Measurements from ENCODE around the gene PCP4L1.
A peak's percentile ranks its signal among the peaks of the same experiment; 100 is the strongest.

PCP4L1 gene

DNA sequence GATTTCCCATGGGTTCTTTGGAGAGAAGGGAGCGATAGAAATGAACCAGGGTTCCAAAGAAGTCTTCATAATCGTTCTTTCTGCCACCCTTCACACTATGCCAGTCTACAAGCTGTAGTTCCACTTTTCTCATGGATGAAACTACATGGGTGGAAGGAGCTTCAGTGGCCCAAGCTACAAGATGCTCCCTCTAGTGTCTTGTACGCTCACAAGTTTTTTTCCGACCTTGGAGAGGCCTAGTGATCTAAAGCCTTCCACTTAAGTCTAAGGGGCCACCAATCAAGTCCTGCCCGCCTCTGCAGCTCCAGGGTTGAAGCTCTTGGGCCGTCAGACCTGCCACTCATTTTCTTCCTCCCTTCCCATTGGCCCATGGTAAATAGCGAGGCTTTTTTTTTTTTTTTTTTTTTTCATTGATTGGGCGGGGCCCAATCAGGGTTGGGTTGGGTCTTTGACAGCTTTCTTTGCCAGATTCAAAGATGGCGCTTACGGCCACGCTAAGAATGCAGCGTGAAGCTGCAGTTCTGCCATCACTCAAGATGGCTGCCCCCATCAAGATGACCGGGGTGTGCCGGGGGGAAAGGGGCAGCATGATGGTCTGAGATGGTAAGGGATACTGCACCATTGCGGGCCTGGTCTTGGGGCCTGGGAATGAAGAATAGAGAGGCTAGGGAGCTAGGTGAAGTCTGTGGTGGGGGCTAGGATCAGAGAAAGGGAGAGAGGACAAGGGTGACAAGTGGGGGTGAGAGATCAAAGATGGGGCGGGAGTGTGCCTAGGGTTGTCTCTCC, 32.8 kb upstream of the PCP4L1 start, which contains the start of gene TOMM40L:
TSS of gene TOMM40L (plus strand) at position 527 of the 786 bp plus-strand sequence. CDS start 430 bp downstream, outside the sequence.
- Histone ChIP-seq H3K4me3 (replicated peaks; ENCODE audit: insufficient read depth, low read length) (peak within 1 kb of the TSS; percentile 86), H3K27me3 (ENCODE audit: insufficient read depth, poor library complexity, severe bottlenecking) (no peaks in the 10 kb centered on the region), H3K27ac (replicated peaks) (peak within 1 kb of the TSS; percentile 73)
- TF ChIP-seq, protein P1, sequence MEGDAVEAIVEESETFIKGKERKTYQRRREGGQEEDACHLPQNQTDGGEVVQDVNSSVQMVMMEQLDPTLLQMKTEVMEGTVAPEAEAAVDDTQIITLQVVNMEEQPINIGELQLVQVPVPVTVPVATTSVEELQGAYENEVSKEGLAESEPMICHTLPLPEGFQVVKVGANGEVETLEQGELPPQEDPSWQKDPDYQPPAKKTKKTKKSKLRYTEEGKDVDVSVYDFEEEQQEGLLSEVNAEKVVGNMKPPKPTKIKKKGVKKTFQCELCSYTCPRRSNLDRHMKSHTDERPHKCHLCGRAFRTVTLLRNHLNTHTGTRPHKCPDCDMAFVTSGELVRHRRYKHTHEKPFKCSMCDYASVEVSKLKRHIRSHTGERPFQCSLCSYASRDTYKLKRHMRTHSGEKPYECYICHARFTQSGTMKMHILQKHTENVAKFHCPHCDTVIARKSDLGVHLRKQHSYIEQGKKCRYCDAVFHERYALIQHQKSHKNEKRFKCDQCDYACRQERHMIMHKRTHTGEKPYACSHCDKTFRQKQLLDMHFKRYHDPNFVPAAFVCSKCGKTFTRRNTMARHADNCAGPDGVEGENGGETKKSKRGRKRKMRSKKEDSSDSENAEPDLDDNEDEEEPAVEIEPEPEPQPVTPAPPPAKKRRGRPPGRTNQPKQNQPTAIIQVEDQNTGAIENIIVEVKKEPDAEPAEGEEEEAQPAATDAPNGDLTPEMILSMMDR (IDR thresholded peaks at IDR 0.05; ENCODE audit: insufficient read depth, low read length), result peak; percentile 69
- TF ChIP-seq SPI1 (IDR thresholded peaks at IDR 0.05; ENCODE audit: borderline replicate concordance, low read depth), result peak; percentile 30; the same call in 1 of the 2 replicates
- TF ChIP-seq GABPA (IDR thresholded peaks at IDR 0.05; ENCODE audit: low read depth), result no peak
- TF ChIP-seq POLR2AphosphoS5 (IDR thresholded peaks at IDR 0.05; ENCODE audit: low read depth), result peak; percentile 72
- TF ChIP-seq, protein P2, sequence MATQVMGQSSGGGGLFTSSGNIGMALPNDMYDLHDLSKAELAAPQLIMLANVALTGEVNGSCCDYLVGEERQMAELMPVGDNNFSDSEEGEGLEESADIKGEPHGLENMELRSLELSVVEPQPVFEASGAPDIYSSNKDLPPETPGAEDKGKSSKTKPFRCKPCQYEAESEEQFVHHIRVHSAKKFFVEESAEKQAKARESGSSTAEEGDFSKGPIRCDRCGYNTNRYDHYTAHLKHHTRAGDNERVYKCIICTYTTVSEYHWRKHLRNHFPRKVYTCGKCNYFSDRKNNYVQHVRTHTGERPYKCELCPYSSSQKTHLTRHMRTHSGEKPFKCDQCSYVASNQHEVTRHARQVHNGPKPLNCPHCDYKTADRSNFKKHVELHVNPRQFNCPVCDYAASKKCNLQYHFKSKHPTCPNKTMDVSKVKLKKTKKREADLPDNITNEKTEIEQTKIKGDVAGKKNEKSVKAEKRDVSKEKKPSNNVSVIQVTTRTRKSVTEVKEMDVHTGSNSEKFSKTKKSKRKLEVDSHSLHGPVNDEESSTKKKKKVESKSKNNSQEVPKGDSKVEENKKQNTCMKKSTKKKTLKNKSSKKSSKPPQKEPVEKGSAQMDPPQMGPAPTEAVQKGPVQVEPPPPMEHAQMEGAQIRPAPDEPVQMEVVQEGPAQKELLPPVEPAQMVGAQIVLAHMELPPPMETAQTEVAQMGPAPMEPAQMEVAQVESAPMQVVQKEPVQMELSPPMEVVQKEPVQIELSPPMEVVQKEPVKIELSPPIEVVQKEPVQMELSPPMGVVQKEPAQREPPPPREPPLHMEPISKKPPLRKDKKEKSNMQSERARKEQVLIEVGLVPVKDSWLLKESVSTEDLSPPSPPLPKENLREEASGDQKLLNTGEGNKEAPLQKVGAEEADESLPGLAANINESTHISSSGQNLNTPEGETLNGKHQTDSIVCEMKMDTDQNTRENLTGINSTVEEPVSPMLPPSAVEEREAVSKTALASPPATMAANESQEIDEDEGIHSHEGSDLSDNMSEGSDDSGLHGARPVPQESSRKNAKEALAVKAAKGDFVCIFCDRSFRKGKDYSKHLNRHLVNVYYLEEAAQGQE (IDR thresholded peaks at IDR 0.05; ENCODE audit: insufficient replicate concordance, low read depth), result peak; percentile 48
- peak; percentile 98 to 99 for DNase-seq (ENCODE audit: low read depth in 1 of 2, low spot score in 1 of 2)

DNA sequence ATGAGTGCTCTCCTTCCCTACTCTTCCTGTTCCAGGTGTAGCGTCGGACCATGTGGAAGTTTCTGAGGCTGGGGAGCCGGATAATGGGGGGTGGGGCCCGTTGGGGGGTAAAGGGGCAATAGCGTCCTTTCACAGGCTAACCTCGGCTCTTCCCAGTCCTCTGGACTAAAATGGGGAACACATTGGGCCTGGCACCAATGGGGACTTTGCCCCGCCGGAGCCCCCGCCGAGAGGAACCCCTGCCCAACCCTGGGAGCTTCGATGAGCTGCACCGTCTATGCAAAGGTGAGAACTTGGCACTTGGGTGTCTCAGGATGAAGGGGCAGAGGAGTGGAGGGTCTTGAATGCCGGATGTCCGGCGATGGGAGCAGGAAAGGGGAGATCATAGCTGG, 32.2 kb upstream of the PCP4L1 start:
- TF ChIP-seq, protein P1 (IDR thresholded peaks at IDR 0.05; ENCODE audit: insufficient read depth, low read length), result no peak
- TF ChIP-seq SPI1 (IDR thresholded peaks at IDR 0.05; ENCODE audit: borderline replicate concordance, low read depth), result no peak
- no peak for DNase-seq (ENCODE audit: low read depth in 1 of 2, low spot score in 1 of 2)
- Histone ChIP-seq H3K27me3 (ENCODE audit: insufficient read depth, poor library complexity, severe bottlenecking) (no peaks in the 10 kb centered on the region), H3K4me3 (replicated peaks; ENCODE audit: insufficient read depth, low read length) (peak overlapping the region; percentile 86), H3K27ac (replicated peaks) (peak overlapping the region; percentile 73)

DNA sequence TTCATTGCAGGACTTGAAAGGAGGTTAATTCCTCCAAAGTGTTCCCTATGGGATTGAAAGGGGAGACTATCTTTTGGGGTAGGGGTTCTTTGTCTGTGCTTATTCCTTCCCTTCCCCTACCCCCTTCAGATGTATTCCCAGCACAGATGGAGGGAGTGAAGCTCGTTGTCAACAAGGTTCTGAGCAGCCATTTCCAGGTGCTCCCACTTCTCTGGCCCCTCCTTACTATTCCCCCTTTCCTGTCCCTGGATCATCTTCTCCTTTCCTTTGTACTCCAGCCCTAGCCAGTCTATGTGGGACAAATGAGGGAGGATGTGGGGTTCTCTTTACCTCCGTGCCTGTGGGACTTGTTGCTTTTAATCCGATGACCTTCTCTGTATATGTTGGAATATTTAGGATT, 31.8 kb upstream of the PCP4L1 start:
- H3K27ac ChIP-seq (replicated peaks), result peak overlapping the region; percentile 73
- TF ChIP-seq SPI1 (IDR thresholded peaks at IDR 0.05; ENCODE audit: borderline replicate concordance, low read depth), result no peak
- no peak for TF ChIP-seq GABPA (IDR thresholded peaks at IDR 0.05; ENCODE audit: low read depth)
- TF ChIP-seq, protein P1 (IDR thresholded peaks at IDR 0.05; ENCODE audit: insufficient read depth, low read length), result no peak
- TF ChIP-seq POLR2AphosphoS5 (IDR thresholded peaks at IDR 0.05; ENCODE audit: low read depth), result no peak
- TF ChIP-seq, protein P2 (IDR thresholded peaks at IDR 0.05; ENCODE audit: insufficient replicate concordance, low read depth), result no peak
- peak overlapping the region; percentile 86 for H3K4me3 ChIP-seq (replicated peaks; ENCODE audit: insufficient read depth, low read length)
- no peak for DNase-seq (ENCODE audit: low read depth in 1 of 2, low spot score in 1 of 2)
- H3K27me3 ChIP-seq (ENCODE audit: insufficient read depth, poor library complexity, severe bottlenecking), result no peaks in the 10 kb centered on the region

Data from HL-60 (cell line).